GM21528 (cell line): ENCODE results near the gene CCDC178.
"Not testable (repeated sequence)": the region's sequence is repeated elsewhere in the genome, so short reads cannot be mapped to it uniquely, and the experiment has no call there.

Experiments
- ATAC-seq: cut with Tn5 transposase; IDR thresholded peaks from one replicate; pipeline ENCODE4 v1.9.1; 2021; ENCODE audit warnings: mild to moderate bottlenecking, moderate library complexity; ENCODE audit not compliant: unreplicated experiment, low FRiP score

CCDC178 gene

GRCh38 chr18:33355756-33356155, 84.8 kb downstream of the CCDC178 start:
- ATAC-seq = no peak

GRCh38 chr18:33355263-33355662, 85.3 kb downstream of the CCDC178 start:
- no peak for ATAC-seq

GRCh38 chr18:33350256-33350655, 90.3 kb downstream of the CCDC178 start:
- no peak for ATAC-seq

- not testable (repeated sequence) for ATAC-seq
These were observed 100.8 kb downstream of the CCDC178 start for GRCh38 chr18:33339733-33340132.

- ATAC-seq = no peak
These were observed 105.7 kb downstream of the CCDC178 start for GRCh38 chr18:33334781-33335180.

GRCh38 chr18:33330711-33331110, 109.8 kb downstream of the CCDC178 start:
- no peak for ATAC-seq

- ATAC-seq = no peak
These were observed 113.5 kb downstream of the CCDC178 start for GRCh38 chr18:33326975-33327374.

GRCh38 chr18:33317640-33318039, 122.9 kb downstream of the CCDC178 start:
- ATAC-seq = no peak

- ATAC-seq = no peak
These were observed 124.4 kb downstream of the CCDC178 start for GRCh38 chr18:33316146-33316587.

GRCh38 chr18:33307520-33307919, 133.0 kb downstream of the CCDC178 start:
- ATAC-seq = no peak

GRCh38 chr18:33304277-33304676, 136.2 kb downstream of the CCDC178 start:
- ATAC-seq = no peak

GRCh38 chr18:33291539-33291938, 149.0 kb downstream of the CCDC178 start:
- ATAC-seq = no peak

- no peak for ATAC-seq
These were observed 152.3 kb downstream of the CCDC178 start for GRCh38 chr18:33288082-33288716.

- no peak for ATAC-seq
These were observed 157.7 kb downstream of the CCDC178 start for GRCh38 chr18:33282709-33283333.

GRCh38 chr18:33282142-33282541, 158.4 kb downstream of the CCDC178 start:
- ATAC-seq = no peak

- ATAC-seq = no peak
These were observed 163.1 kb downstream of the CCDC178 start for GRCh38 chr18:33277431-33277830.

GRCh38 chr18:33275843-33276242, 164.7 kb downstream of the CCDC178 start:
- no peak for ATAC-seq

GRCh38 chr18:33270297-33270696, 170.2 kb downstream of the CCDC178 start:
- ATAC-seq = no peak

GRCh38 chr18:33269223-33269622, 171.3 kb downstream of the CCDC178 start:
- ATAC-seq = no peak

GRCh38 chr18:33264566-33264965, 176.0 kb downstream of the CCDC178 start:
- no peak for ATAC-seq

- no peak for ATAC-seq
These were observed 201.2 kb downstream of the CCDC178 start for GRCh38 chr18:33239298-33239697.

GRCh38 chr18:33232318-33232626, 208.2 kb downstream of the CCDC178 start:
- ATAC-seq = no peak
